WTC11 (cell line): Measurements from ENCODE around the gene TRIM44. TPM values are rescaled to one million over a fixed set of nuclear protein-coding genes. Genes with fewer than 3 reads are reported as not detected.

Source experiments
- ATAC-seq: fragments of 200-7000 bp; cut with Tn5 transposase; 2 replicates; pipeline ENCODE4 v1.10.0; 2021; ENCODE audit warnings: mild to moderate bottlenecking, moderate library complexity
- CTCF ChIA-PET: fragments of 300-600 bp; sonication (Branson Sonifier 250); formaldehyde crosslinking; loops from one replicate; lab custom pipeline; 2021; ENCODE audit warnings: antibody characterized with exemption; lab: Charles Lee
- POLR2A ChIA-PET: fragments of 350-600 bp; sonication (Branson Sonifier 250); formaldehyde crosslinking; loops from one replicate; lab custom pipeline; 2021; ENCODE audit warnings: antibody characterized with exemption; lab: Charles Lee
- DNase-seq: peaks from one replicate; pipeline ENCODE4 v3.0.0; 2021; ENCODE audit warnings: low spot score
- H3K27ac Mint-ChIP-seq: 2 replicates; pipeline ENCODE4 v1.8.0; 2021; ENCODE audit warnings: mixed read lengths
- H3K27me3 Mint-ChIP-seq: 2 replicates; pipeline ENCODE4 v1.8.0; 2021; ENCODE audit warnings: low read depth, mild to moderate bottlenecking, moderate library complexity, mixed read lengths
- H3K36me3 Mint-ChIP-seq: 2 replicates; pipeline ENCODE4 v1.8.0; 2021; ENCODE audit warnings: mixed read lengths
- H3K4me1 Mint-ChIP-seq: 2 replicates; pipeline ENCODE4 v1.8.0; 2022; ENCODE audit warnings: mixed read lengths
- H3K4me3 Mint-ChIP-seq: 2 replicates; pipeline ENCODE4 v1.8.0; 2021; ENCODE audit warnings: mild to moderate bottlenecking, moderate library complexity, mixed read lengths
- H3K9me3 Mint-ChIP-seq: 2 replicates; pipeline ENCODE4 v1.8.0; 2021; ENCODE audit warnings: mixed read lengths
- AR ChIP-seq: fragments of 250-450 bp; sonication (Bioruptor Pico); IDR thresholded peaks from 2 replicates; pipeline ENCODE4 v1.9.0; 2021; ENCODE audit warnings: mild to moderate bottlenecking
- ATF1 ChIP-seq: sonication (generic); formaldehyde crosslinking; IDR thresholded peaks from 2 replicates; pipeline ENCODE4 v1.8.1; 2023; ENCODE audit warnings: mild to moderate bottlenecking, moderate library complexity, missing genetic modification reagents
- ESRRA ChIP-seq: sonication (generic); formaldehyde crosslinking; IDR thresholded peaks from 2 replicates; pipeline ENCODE4 v1.8.1; 2022; ENCODE audit warnings: mild to moderate bottlenecking, missing genetic modification reagents, borderline replicate concordance
- HMGXB4 ChIP-seq: sonication (generic); formaldehyde crosslinking; IDR thresholded peaks from 2 replicates; pipeline ENCODE4 v1.8.1; 2023; ENCODE audit warnings: mild to moderate bottlenecking, moderate library complexity, missing genetic modification reagents
- JAZF1 ChIP-seq: fragments of 250-450 bp; sonication (Bioruptor Pico); IDR thresholded peaks from 2 replicates; pipeline ENCODE4 v1.9.0; 2021; ENCODE audit warnings: moderate library complexity, mild to moderate bottlenecking, inconsistent platforms
- MXD4 ChIP-seq: fragments of 250-450 bp; sonication (Bioruptor Pico); IDR thresholded peaks from 2 replicates; pipeline ENCODE4 v1.8.0; 2021; ENCODE audit warnings: mild to moderate bottlenecking, moderate library complexity, borderline replicate concordance
- NFATC4 ChIP-seq: fragments of 250-450 bp; sonication (Bioruptor Pico); IDR thresholded peaks from 2 replicates; pipeline ENCODE4 v1.9.0; 2021; ENCODE audit warnings: mild to moderate bottlenecking
- NR2C2 ChIP-seq: sonication (generic); formaldehyde crosslinking; IDR thresholded peaks from 2 replicates; pipeline ENCODE4 v1.8.0; 2022; ENCODE audit warnings: mild to moderate bottlenecking, missing genetic modification reagents
- NR3C1 ChIP-seq: sonication (generic); formaldehyde crosslinking; conservative IDR thresholded peaks from 2 replicates; pipeline ENCODE4 v1.8.1; 2023; ENCODE audit warnings: low read depth, mild to moderate bottlenecking, missing genetic modification reagents
- RORB ChIP-seq: fragments of 250-450 bp; sonication (Bioruptor Pico); IDR thresholded peaks from 2 replicates; pipeline ENCODE4 v1.9.0; 2021; ENCODE audit warnings: mild to moderate bottlenecking
- SMAD4 ChIP-seq: sonication (generic); formaldehyde crosslinking; IDR thresholded peaks from 2 replicates; pipeline ENCODE4 v1.8.0; 2022; ENCODE audit warnings: mild to moderate bottlenecking, missing genetic modification reagents
- SOX15 ChIP-seq: fragments of 250-450 bp; sonication (Bioruptor Pico); IDR thresholded peaks from 2 replicates; pipeline ENCODE4 v1.9.0; 2021; ENCODE audit warnings: mild to moderate bottlenecking
- TEAD4 ChIP-seq: sonication (generic); formaldehyde crosslinking; IDR thresholded peaks from 2 replicates; pipeline ENCODE4 v1.8.0; 2022; ENCODE audit warnings: mild to moderate bottlenecking, missing genetic modification reagents
- ZNF121 ChIP-seq: sonication (generic); formaldehyde crosslinking; IDR thresholded peaks from 2 replicates; pipeline ENCODE4 v1.8.0; 2023; ENCODE audit warnings: missing genetic modification reagents
- ZNF138 ChIP-seq: sonication (generic); formaldehyde crosslinking; conservative IDR thresholded peaks from 2 replicates; pipeline ENCODE4 v1.8.1; 2022; ENCODE audit warnings: mild to moderate bottlenecking, moderate library complexity, missing genetic modification reagents
- ZNF425 ChIP-seq: fragments of 250-450 bp; sonication (Bioruptor Pico); conservative IDR thresholded peaks from 2 replicates; pipeline ENCODE4 v1.9.0; 2021; ENCODE audit warnings: mild to moderate bottlenecking
- total RNA-seq: library from RNA; stranded (reverse); gene quantifications from 3 replicates; pipeline ENCODE4 v1.2.3, GENCODE V29; 2021

The TRIM44 gene
- total RNA-seq, 1 experiment from 2014 or later, result 27.4 TPM

GRCh38 chr11:35794333-35794732, 131.8 kb downstream of the TRIM44 start (continued):
- no peak for TF ChIP-seq AR (CRISPR knock-in tag)
- no peak for TF ChIP-seq SOX15 (CRISPR knock-in tag)
- TF ChIP-seq SMAD4 (CRISPR knock-in tag), result no peak

- POLR2A ChIA-PET, result interaction anchor here (1.0 kb wide), 1 partner anchor 27 kb away, joined by 3 read pairs; no protein-coding TSS in a partner anchor
- Mint-ChIP-seq H3K27ac (no peak overlapping the region), H3K4me3 (no peak overlapping the region)
- TF ChIP-seq ZNF425 (CRISPR knock-in tag) (no peak), ZNF138 (CRISPR knock-in tag) (no peak), RORB (CRISPR knock-in tag) (no peak)
- TF ChIP-seq, all 79 proteins: peak for 0
- CTCF ChIA-PET, result interaction anchor here (6.2 kb wide), 1 partner anchor 27 kb away, joined by 32 read pairs; no protein-coding TSS in a partner anchor
- Mint-ChIP-seq H3K4me1 (no peaks in the 10 kb centered on the region; the same call in none of the 2 replicates), H3K27me3 (no peaks in the 10 kb centered on the region), H3K36me3 (peaks cover 1% of the 10 kb centered on the region; the same call in 1 of the 2 replicates), H3K9me3 (peaks cover 2% of the 10 kb centered on the region)
- DNase-seq (no peak), ATAC-seq (no peak)
These were observed 132.3 kb downstream of the TRIM44 start for GRCh38 chr11:35794850-35795249.

GRCh38 chr11:35796562-35796961, 134.0 kb downstream of the TRIM44 start:
- Mint-ChIP-seq H3K27ac (no peak overlapping the region), H3K27me3 (no peaks in the 10 kb centered on the region), H3K36me3 (peaks cover 4% of the 10 kb centered on the region), H3K9me3 (peaks cover 5% of the 10 kb centered on the region), H3K4me3 (no peak overlapping the region), H3K4me1 (no peaks in the 10 kb centered on the region; the same call in none of the 2 replicates)
- no peak for DNase-seq
- POLR2A ChIA-PET, result no interaction called here
- ATAC-seq, result no peak
- CTCF ChIA-PET, result interaction anchor here (2.1 kb wide), 1 partner anchor 25 kb away, joined by 16 read pairs; no protein-coding TSS in a partner anchor
- TF ChIP-seq NR2C2 (no peak), ATF1 (no peak), HMGXB4 (CRISPR knock-in tag) (no peak), MXD4 (CRISPR knock-in tag) (no peak), NFATC4 (no peak), ESRRA (CRISPR knock-in tag) (no peak), TEAD4 (CRISPR knock-in tag) (no peak)

- Mint-ChIP-seq H3K27me3 (no peaks in the 10 kb centered on the region), H3K9me3 (peaks cover 5% of the 10 kb centered on the region), H3K4me1 (no peaks in the 10 kb centered on the region; the same call in none of the 2 replicates), H3K27ac (no peak overlapping the region), H3K4me3 (no peak overlapping the region), H3K36me3 (peaks cover 4% of the 10 kb centered on the region)
- ChIA-PET POLR2A (no interaction called here), CTCF (interaction anchor here (1.4 to 2.1 kb wide), 2 partner anchors 24 to 333 kb away, joined by 3 to 16 read pairs; no protein-coding TSS in a partner anchor)
- no peak for DNase-seq
- TF ChIP-seq JAZF1 (CRISPR knock-in tag) (no peak), ATF1 (no peak), ZNF121 (no peak), NR3C1 (CRISPR knock-in tag) (no peak)
- no peak for ATAC-seq
These were observed 135.8 kb downstream of the TRIM44 start for GRCh38 chr11:35798423-35798822.
